Pancreas (tissue), 10 donors: ENCODE data around the gene RFT1. TPM values are rescaled to one million over a fixed set of nuclear protein-coding genes. Genes with fewer than 3 reads are reported as not detected.
A peak's percentile ranks its signal among the peaks of the same experiment; 100 is the strongest.
"Not testable (repeated sequence)": the region's sequence is repeated elsewhere in the genome, so short reads cannot be mapped to it uniquely, and the experiment has no call there.

ENCODE experiments used
- ATAC-seq, 4 donors: fragments of 200-7000 bp; cut with Tn5 transposase; one replicate each; pipeline versions ENCODE4 v1.8.0 to v1.9.1; 2020; ENCODE audit warnings: mild to moderate bottlenecking in 4 of 4, moderate library complexity in 4 of 4
- DNase-seq, 6 donors: peaks; one replicate each; pipeline ENCODE4 v3.0.0-alpha.2; 2020
- FAIRE-seq: peaks from 2 replicates; lab custom pipeline; 2012; peaks lifted over from hg19 to GRCh38; lab: Jason Lieb, UNC
- H3K27ac ChIP-seq, 4 donors: fragments of 200-600 bp; sonication (generic); 1 replicate in 3 of 4; 2 replicates in 1 of 4; pipeline versions ENCODE4 v1.5.0 to v1.8.0; 2020
- H3K27me3 ChIP-seq, 4 donors: fragments of 200-600 bp; one replicate each; pipeline ENCODE4 v1.8.0; 2021
- H3K36me3 ChIP-seq, 3 donors: fragments of 200-600 bp; sonication (generic) in 1 of 3; one replicate each; pipeline versions ENCODE4 v1.5.0 to v1.8.0; 2020 to 2021
- H3K4me1 ChIP-seq, 3 donors: fragments of 200-600 bp; one replicate each; pipeline ENCODE4 v1.8.0; 2021
- H3K4me3 ChIP-seq, 4 donors: fragments of 200-600 bp; sonication (generic) in 2 of 4; one replicate each; pipeline versions ENCODE4 v1.5.0 to v1.8.0; 2020 to 2021
- H3K9me3 ChIP-seq, 4 donors: fragments of 200-600 bp; one replicate each; pipeline ENCODE4 v1.8.0; 2021
- CTCF ChIP-seq, 4 donors: fragments of 200-600 bp; sonication (generic) in 3 of 4; IDR thresholded peaks; one replicate each; pipeline versions ENCODE4 v1.5.0 to v1.8.0; 2021; ENCODE audit warnings: antibody characterized with exemption in 4 of 4
- WGBS, 2 donors: extraction: QIAGEN DNeasy Blood & Tissue Kit; methylation state at CpG; one replicate each; pipeline ENCODE4 v1.1.7; 2013; 5-methylcytosine and 5-hydroxymethylcytosine counted together
- intact Hi-C, 3 donors: fragments of 100-400 bp; cut with DNase I; formaldehyde crosslinking; loops; one replicate each; pipeline versions ENCODE4 v1.11.1 to v1.14.2; 2022
- polyA plus RNA-seq, 2 donors: library from polyadenylated mRNA; stranded (reverse); fragments of 200-250 nt; gene quantifications; one replicate each; pipeline ENCODE4 v1.2.3, GENCODE V29; 2013
- total RNA-seq, 6 donors: library from RNA; stranded (reverse); fragmentation: NEBNext Ultra II Directional in 4 of 6; extraction: Animal tissue kit (Norgen Biotek cat#: 25700) in 4 of 6; gene quantifications; one replicate each; pipeline versions ENCODE4 v1.2.1 to v1.2.4, GENCODE V29; 2021 to 2023
- donor health status: healthy with polysubstance abuse.
- donor health status: DM: no; HTN: no; CAD: no; lungs with moderate emphysema.
- donor health status: DM: no; HTN: no; CAD: no.
- donor health status: control.
- donor health status: control.
- donor health status: Bipolar disorder and iron deficiency.
- donor health status: DM: yes; HTN: yes; CAD: no.
- donor health status: DM: no; HTN: no; CAD: no.
- donor health status: DM: no; HTN: no; CAD: no.
- donor health status: DM: yes; HTN: yes; CAD: no.

RFT1 gene
- total and polyA plus RNA-seq, 8 donors: 6.9 to 20.4 (median 15.0) TPM

DNA sequence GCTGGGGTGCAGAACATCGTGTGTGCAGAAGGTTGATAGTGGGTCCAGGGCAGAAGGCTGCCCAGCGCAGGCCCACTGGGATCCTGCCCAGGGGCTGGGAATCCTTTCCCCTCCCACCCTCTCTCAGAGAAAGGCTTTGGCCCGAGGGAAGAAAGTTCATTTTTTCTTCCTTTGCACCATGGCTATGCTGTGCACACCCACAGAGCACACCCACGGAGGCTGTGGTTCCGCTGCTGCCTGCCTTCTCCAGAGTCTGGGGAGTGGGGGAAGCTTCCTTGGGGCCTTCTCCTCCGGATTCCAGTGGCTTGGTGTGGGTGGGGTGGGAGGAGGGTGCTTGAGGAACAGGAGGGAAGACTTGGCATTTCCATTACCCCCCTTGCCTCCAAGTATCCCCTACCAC is 23.7 kb upstream of the RFT1 start:
- no peak for FAIRE-seq
- no peak for TF ChIP-seq CTCF (IDR thresholded peaks at IDR 0.05)
- ATAC-seq: no peak
- Histone ChIP-seq H3K4me1 (peaks cover 75 to 82% (median 82%) of the 10 kb centered on the region in 3 donors), H3K27me3 (no peaks in the 10 kb centered on the region), H3K36me3 (no peaks in the 10 kb centered on the region), H3K9me3 (no peaks in the 10 kb centered on the region), H3K27ac (peak overlapping the region in 1 of 4 donors; percentile 59), H3K4me3 (no peak overlapping the region)
- intact Hi-C loops: no loop called here
- 61% methylated on average over 6 of the region's 6 CpGs for WGBS, 2 donors
- peak in 1 of 6 donors; percentile 18 for DNase-seq

- H3K27ac ChIP-seq: no peak overlapping the region
- no peak for ATAC-seq
- H3K9me3 ChIP-seq: no peaks in the 10 kb centered on the region
- no peaks in the 10 kb centered on the region for H3K36me3 ChIP-seq
- no peaks in the 10 kb centered on the region for H3K27me3 ChIP-seq
- no peak for FAIRE-seq
- no peak overlapping the region for H3K4me3 ChIP-seq
- intact Hi-C loops: no loop called here
- WGBS, 2 donors: 64 to 66% methylated on average over 3 of the region's 3 CpGs
- peaks cover 69 to 76% (median 76%) of the 10 kb centered on the region in 3 donors for H3K4me1 ChIP-seq
- no peak for TF ChIP-seq CTCF (IDR thresholded peaks at IDR 0.05)
- DNase-seq: peak in 1 of 6 donors; percentile 12
Observed at GRCh38 chr3:53153264-53153823, 23.1 kb upstream of the RFT1 start.

- TF ChIP-seq CTCF (IDR thresholded peaks at IDR 0.05): no peak
- intact Hi-C loops: no loop called here
- no peaks in the 10 kb centered on the region for H3K9me3 ChIP-seq
- H3K27me3 ChIP-seq: no peaks in the 10 kb centered on the region
- H3K27ac ChIP-seq: peak overlapping the region in 1 of 4 donors; percentile 1
- WGBS, 2 donors: 49 to 53% methylated on average over 20 of the region's 20 CpGs
- FAIRE-seq: no peak
- ATAC-seq: peak in 1 of 4 donors; percentile 6
- H3K4me3 ChIP-seq: no peak overlapping the region
- DNase-seq: peak in 3 of 6 donors; percentile 24 to 66 (median 31)
- no peaks in the 10 kb centered on the region for H3K36me3 ChIP-seq
- H3K4me1 ChIP-seq: peaks cover 57 to 68% (median 68%) of the 10 kb centered on the region in 3 donors
Observed at GRCh38 chr3:53151870-53152660, 21.8 kb upstream of the RFT1 start.

GRCh38 chr3:53151465-53151864 is 21.2 kb upstream of the RFT1 start:
- no peak for DNase-seq
- H3K27ac ChIP-seq: no peak overlapping the region
- H3K36me3 ChIP-seq: no peaks in the 10 kb centered on the region
- no peak for FAIRE-seq
- 34 to 44% methylated on average over 5 of the region's 5 CpGs for WGBS, 2 donors
- TF ChIP-seq CTCF (IDR thresholded peaks at IDR 0.05): no peak
- no peaks in the 10 kb centered on the region for H3K27me3 ChIP-seq
- ATAC-seq: no peak
- peaks cover 57 to 68% (median 66%) of the 10 kb centered on the region in 3 donors for H3K4me1 ChIP-seq
- H3K9me3 ChIP-seq: no peaks in the 10 kb centered on the region
- intact Hi-C loops: no loop called here
- no peak overlapping the region for H3K4me3 ChIP-seq

- DNase-seq: peak in 1 of 6 donors; percentile 9
- H3K9me3 ChIP-seq, H3K27me3 ChIP-seq, FAIRE-seq, H3K4me3 ChIP-seq, ATAC-seq, H3K36me3 ChIP-seq, intact Hi-C loops: not testable (repeated sequence)
- Histone ChIP-seq H3K4me1 (peaks cover 56 to 71% (median 66%) of the 10 kb centered on the region in 3 donors), H3K27ac (peak overlapping the region in 2 of 4 donors; percentile 36 to 59)
- 58 to 64% methylated on average over 9 of the region's 9 CpGs for WGBS, 2 donors
Observed at GRCh38 chr3:53151086-53151438, 20.8 kb upstream of the RFT1 start.
